ENCODE results near the gene DFFB. TPM values are rescaled to one million over a fixed set of nuclear protein-coding genes. Genes with fewer than 3 reads are reported as not detected.

DFFB gene
- total and polyA plus RNA-seq, 2 of the 4 experiments (the other 2 are of a cell fraction): 6.5 to 7.3 TPM

DNA sequence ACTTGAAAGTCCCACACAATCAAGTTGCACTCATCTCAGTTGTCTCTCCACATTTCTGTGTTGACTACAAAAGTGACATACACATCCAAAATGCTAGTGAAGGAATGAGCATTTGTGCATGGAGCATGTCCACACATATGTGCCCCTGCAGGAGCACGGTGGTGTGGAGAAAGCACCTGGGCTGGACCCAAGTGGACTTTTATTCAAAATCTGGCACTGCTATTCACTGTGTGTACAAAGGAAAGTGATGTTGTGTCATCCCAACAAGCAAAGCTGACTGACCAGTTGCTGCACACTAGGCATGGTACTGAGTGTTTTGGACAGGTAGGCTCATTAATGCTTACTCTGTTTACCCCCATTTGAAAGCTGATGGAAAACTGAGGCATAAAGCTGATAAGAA, 19.6 kb upstream of the DFFB start:
- no peak overlapping the region for H3K4me3 ChIP-seq (ENCODE audit: insufficient read depth, low read depth, low read length)
- no peak overlapping the region for H2BK15ac ChIP-seq (ENCODE audit: low read depth, low read length)
- no peak overlapping the region for H2AK9ac ChIP-seq (replicated peaks; ENCODE audit: low read depth, low read length, poor library complexity)
- in situ Hi-C loops (cut with MboI; ENCODE audit: low sequenced_read_pairs): no loop called here
- H3K9me3 ChIP-seq (ENCODE audit: control insufficient read depth, insufficient read depth, low read length): peaks cover 5% of the 10 kb centered on the region
- no peak overlapping the region for H2BK5ac ChIP-seq (ENCODE audit: low read depth, low read length, poor library complexity, severe bottlenecking)
- no peak for TF ChIP-seq FOS (IDR thresholded peaks at IDR 0.05; ENCODE audit: low read depth, low read length)
- no peak for TF ChIP-seq MAZ (IDR thresholded peaks at IDR 0.05; ENCODE audit: borderline replicate concordance, low read depth, low read length)
- no peak for TF ChIP-seq POLR2A (IDR thresholded peaks at IDR 0.05; ENCODE audit: low read depth, low read length)
- TF ChIP-seq NFE2L2 (IDR thresholded peaks at IDR 0.05; ENCODE audit: low read depth, low read length): no peak
- TF ChIP-seq MAFK (IDR thresholded peaks at IDR 0.05; ENCODE audit: low read depth, low read length): no peak
- no peak for TF ChIP-seq MXI1 (IDR thresholded peaks at IDR 0.05; ENCODE audit: borderline replicate concordance, low read depth, low read length)
- TF ChIP-seq SMC3 (IDR thresholded peaks at IDR 0.05; ENCODE audit: low read depth, low read length): no peak
- no peak for TF ChIP-seq BHLHE40 (IDR thresholded peaks at IDR 0.05; ENCODE audit: low read depth, low read length)
- no peak for TF ChIP-seq CTCF (conservative IDR thresholded peaks at IDR 0.05; ENCODE audit: low read depth, low read length)
- TF ChIP-seq, protein P1, sequence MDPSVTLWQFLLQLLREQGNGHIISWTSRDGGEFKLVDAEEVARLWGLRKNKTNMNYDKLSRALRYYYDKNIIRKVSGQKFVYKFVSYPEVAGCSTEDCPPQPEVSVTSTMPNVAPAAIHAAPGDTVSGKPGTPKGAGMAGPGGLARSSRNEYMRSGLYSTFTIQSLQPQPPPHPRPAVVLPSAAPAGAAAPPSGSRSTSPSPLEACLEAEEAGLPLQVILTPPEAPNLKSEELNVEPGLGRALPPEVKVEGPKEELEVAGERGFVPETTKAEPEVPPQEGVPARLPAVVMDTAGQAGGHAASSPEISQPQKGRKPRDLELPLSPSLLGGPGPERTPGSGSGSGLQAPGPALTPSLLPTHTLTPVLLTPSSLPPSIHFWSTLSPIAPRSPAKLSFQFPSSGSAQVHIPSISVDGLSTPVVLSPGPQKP (IDR thresholded peaks at IDR 0.05; ENCODE audit: borderline replicate concordance, low read depth, low read length): no peak
- no peak for TF ChIP-seq RFX5 (IDR thresholded peaks at IDR 0.05; ENCODE audit: low read depth, low read length)
- TF ChIP-seq CEBPB (IDR thresholded peaks at IDR 0.05; ENCODE audit: low read depth, low read length): no peak
- TF ChIP-seq RCOR1 (IDR thresholded peaks at IDR 0.05; ENCODE audit: insufficient replicate concordance, low read length): no peak
- no peak for TF ChIP-seq USF2 (IDR thresholded peaks at IDR 0.05; ENCODE audit: low read depth, low read length)
- TF ChIP-seq CHD1 (IDR thresholded peaks at IDR 0.05; ENCODE audit: low read depth, low read length): no peak
- TF ChIP-seq RAD21 (IDR thresholded peaks at IDR 0.05; ENCODE audit: low read length): no peak
- H3K18ac ChIP-seq (ENCODE audit: low read depth, low read length): no peak overlapping the region
- H2AFZ ChIP-seq (replicated peaks; ENCODE audit: low read length, poor library complexity): no peak overlapping the region
- no peak overlapping the region for H2AK5ac ChIP-seq (ENCODE audit: low read depth, low read length)
- no peak overlapping the region for H2BK20ac ChIP-seq (ENCODE audit: low read depth, low read length)
- no CpG with 5 or more reads among the region's 1 CpG for WGBS, 2 experiments (ENCODE audit: extremely low coverage in 2 of 2, insufficient read length in 1 of 2)
- DNase-seq (no peak), ATAC-seq (ENCODE audit: low read depth) (no peak)
- H4K8ac ChIP-seq (ENCODE audit: low read depth in 2 of 2, low read length in 2 of 2): no peak overlapping the region
- no TSS peak for BruUV-seq (replicated peaks)
- no peak overlapping the region for H3K56ac ChIP-seq (ENCODE audit: extremely low read depth, insufficient read depth, low read length)
- intact Hi-C loops (cut with micrococcal nuclease): no loop called here
- peaks cover 49% of the 10 kb centered on the region for H3K36me3 ChIP-seq (ENCODE audit: control insufficient read depth, insufficient read depth, low read length)
- no peak overlapping the region for H3K4me2 ChIP-seq (ENCODE audit: low read depth, low read length)
- no peaks in the 10 kb centered on the region for H3K9me1 ChIP-seq (ENCODE audit: insufficient read depth, low read length)
- no peak overlapping the region for H3K4ac ChIP-seq (ENCODE audit: low read depth, low read length)
- no peaks in the 10 kb centered on the region for H4K20me1 ChIP-seq (ENCODE audit: insufficient read depth, low read length)
- no peak overlapping the region for H3K14ac ChIP-seq (replicated peaks; ENCODE audit: low read depth, low read length)
- H3K9ac ChIP-seq (ENCODE audit: low read depth, low read length): no peak overlapping the region
- H3K79me1 ChIP-seq (ENCODE audit: low read depth in 1 of 2, low read length in 2 of 2): no peaks in the 10 kb centered on the region
- H4K91ac ChIP-seq (ENCODE audit: insufficient read depth, low read depth, low read length): no peak overlapping the region
- no peak overlapping the region for H3K23ac ChIP-seq (ENCODE audit: low read depth, low read length)
- dilution Hi-C loops (cut with HindIII; ENCODE audit: low sequenced_read_pairs, unreplicated experiment): no loop called here
- no peak overlapping the region for H2BK120ac ChIP-seq (ENCODE audit: low read depth, low read length)
- ChIA-PET POLR2A (ENCODE audit: unreplicated experiment) (no interaction called here), CTCF (no interaction called here)
- no peak overlapping the region for H3K27ac ChIP-seq (ENCODE audit: insufficient read depth, low read length)
- no peak overlapping the region for H4K5ac ChIP-seq (ENCODE audit: low read depth, low read length)
- H3K27me3 ChIP-seq (ENCODE audit: control insufficient read depth, insufficient read depth, low read length): no peaks in the 10 kb centered on the region
- H3K4me1 ChIP-seq (ENCODE audit: control insufficient read depth, insufficient read depth, low read length): no peaks in the 10 kb centered on the region
